ENCODE measurements around the gene PLEKHJ1. TPM values are rescaled to one million over a fixed set of nuclear protein-coding genes. Genes with fewer than 3 reads are reported as not detected.

The PLEKHJ1 gene
- total RNA-seq, 6 donors from 2014 or later = 67.2 to 114 (median 79.3) TPM

- no peaks in the 10 kb centered on the region for H3K9me3 ChIP-seq
- peak overlapping the region in 1 of 4 donors; percentile 4 for H3K4me3 ChIP-seq
- no peak for TF ChIP-seq POLR2A (IDR thresholded peaks at IDR 0.05)
- peak; percentile 49 to 75 (median 68) for TF ChIP-seq CTCF (IDR thresholded peaks at IDR 0.05)
- H3K27me3 ChIP-seq = no peaks in the 10 kb centered on the region
- 56 to 59% methylated on average over 14 of the region's 16 CpGs for WGBS, 2 donors
- peak; percentile 70 to 81 for DNase-seq
- peaks cover 45 to 56% (median 51%) of the 10 kb centered on the region in 4 donors for H3K4me1 ChIP-seq
- ATAC-seq (ENCODE audit: low FRiP score in 2 of 2) = peak; percentile 32 to 47
- H3K36me3 ChIP-seq = peaks cover 9 to 36% (median 27%) of the 10 kb centered on the region in 4 donors
- peak overlapping the region; percentile 18 to 44 (median 28) for H3K27ac ChIP-seq
Measured at GRCh38 chr19:2274931-2275535, 38.9 kb upstream of the PLEKHJ1 start.

GRCh38 chr19:2274185-2274711, 38.1 kb upstream of the PLEKHJ1 start:
- Histone ChIP-seq H3K27me3 (no peaks in the 10 kb centered on the region), H3K4me3 (peak overlapping the region in 2 of 4 donors; percentile 40 to 99), H3K27ac (peak overlapping the region; percentile 49 to 99 (median 76)), H3K36me3 (peaks cover 9 to 36% (median 27%) of the 10 kb centered on the region in 4 donors), H3K9me3 (no peaks in the 10 kb centered on the region), H3K4me1 (peaks cover 45 to 56% (median 51%) of the 10 kb centered on the region in 4 donors)
- DNase-seq = no peak
- no peak for ATAC-seq (ENCODE audit: low FRiP score in 2 of 2)
- WGBS, 2 donors = 85 to 90% methylated on average over 9 of the region's 9 CpGs
- TF ChIP-seq POLR2AphosphoS5 (IDR thresholded peaks at IDR 0.05) = no peak
- no peak for TF ChIP-seq POLR2A (IDR thresholded peaks at IDR 0.05)
- TF ChIP-seq EP300 (IDR thresholded peaks at IDR 0.05) = no peak
- no peak for TF ChIP-seq CTCF (IDR thresholded peaks at IDR 0.05)

GRCh38 chr19:2273356-2274184, 37.4 kb upstream of the PLEKHJ1 start:
- Histone ChIP-seq H3K27ac (peak overlapping the region; percentile 49 to 99 (median 76)), H3K36me3 (peaks cover 9 to 36% (median 27%) of the 10 kb centered on the region in 4 donors), H3K27me3 (no peaks in the 10 kb centered on the region), H3K4me3 (peak overlapping the region in 3 of 4 donors; percentile 20 to 99 (median 40)), H3K4me1 (peaks cover 46 to 60% (median 54%) of the 10 kb centered on the region in 4 donors), H3K9me3 (no peaks in the 10 kb centered on the region)
- WGBS, 2 donors = 11 to 20% methylated on average over 40 to 41 of the region's 45 CpGs
- TF ChIP-seq POLR2A (IDR thresholded peaks at IDR 0.05) (peak in 1 of 4 donors; percentile 48), EP300 (IDR thresholded peaks at IDR 0.05) (no peak), POLR2AphosphoS5 (IDR thresholded peaks at IDR 0.05) (peak; percentile 52 to 65), CTCF (IDR thresholded peaks at IDR 0.05) (peak; percentile 96 to 99 (median 98))
- ATAC-seq (ENCODE audit: low FRiP score in 2 of 2) = peak; percentile 37 to 49
- DNase-seq = peak; percentile 78 to 97

GRCh38 chr19:2271234-2272103, 35.3 kb upstream of the PLEKHJ1 start:
- no peaks in the 10 kb centered on the region for H3K27me3 ChIP-seq
- no peak for TF ChIP-seq POLR2AphosphoS5 (IDR thresholded peaks at IDR 0.05)
- no peak for TF ChIP-seq CTCF (IDR thresholded peaks at IDR 0.05)
- TF ChIP-seq EP300 (IDR thresholded peaks at IDR 0.05) = no peak
- TF ChIP-seq POLR2A (IDR thresholded peaks at IDR 0.05) = no peak
- peak overlapping the region; percentile 87 to 99 (median 98) for H3K4me3 ChIP-seq
- H3K4me1 ChIP-seq = peaks cover 60 to 78% (median 70%) of the 10 kb centered on the region in 4 donors
- peak overlapping the region; percentile 99 for H3K27ac ChIP-seq
- ATAC-seq (ENCODE audit: low FRiP score in 2 of 2) = no peak
- 35 to 67% methylated on average over 14 to 36 of the region's 43 CpGs for WGBS, 2 donors
- peaks cover 9 to 31% (median 24%) of the 10 kb centered on the region in 4 donors for H3K36me3 ChIP-seq
- H3K9me3 ChIP-seq = no peaks in the 10 kb centered on the region
- DNase-seq = peak in 1 of 2 donors; percentile 85
